Tibial artery (tissue), 4 donors: ENCODE results near the gene C14orf132.

Experiments used
- DNase-seq, 2 donors: peaks; one replicate each; pipeline ENCODE4 v3.0.0-alpha.2; 2019
- H3K27ac ChIP-seq, 2 donors: fragments of 200-600 bp; sonication (generic) in 1 of 2; 1 replicate in 1 of 2; 2 replicates in 1 of 2; pipeline ENCODE4 v1.5.1; 2018 to 2019; ENCODE audit warnings: mild to moderate bottlenecking in 1 of 2
- H3K27me3 ChIP-seq, 2 donors: fragments of 200-600 bp; sonication (generic) in 1 of 2; one replicate each; pipeline versions ENCODE4 v1.5.1 to v1.6.0; 2016 to 2019
- H3K36me3 ChIP-seq, 3 donors: fragments of 200-600 bp; sonication (generic) in 2 of 3; one replicate each; pipeline ENCODE4 v1.5.1; 2016 to 2019; ENCODE audit warnings: mild to moderate bottlenecking in 2 of 3
- H3K4me1 ChIP-seq, 4 donors: fragments of 200-600 bp; sonication (generic) in 2 of 4; 1 replicate in 3 of 4; 2 replicates in 1 of 4; pipeline ENCODE4 v1.5.1; 2016 to 2019
- H3K4me3 ChIP-seq, 2 donors: fragments of 200-600 bp; sonication (generic) in 1 of 2; 1 replicate in 1 of 2; 2 replicates in 1 of 2; pipeline ENCODE4 v1.5.1; 2018 to 2019; ENCODE audit warnings: mild to moderate bottlenecking in 2 of 2
- H3K9me3 ChIP-seq, 3 donors: fragments of 200-600 bp; sonication (generic) in 1 of 3; one replicate each; pipeline ENCODE4 v1.5.1; 2016 to 2019
- CTCF ChIP-seq, 2 experiments: fragments of 200-600 bp in 1 of 2; fragments of 450-650 bp in 1 of 2; IDR thresholded peaks; one replicate each; pipeline ENCODE4 v1.5.1; 2017 to 2019; ENCODE audit warnings: antibody characterized with exemption in 2 of 2, mild to moderate bottlenecking in 1 of 2, moderate library complexity in 1 of 2
- intact Hi-C: fragments of 100-400 bp; cut with DNase I; formaldehyde crosslinking; loops from one replicate; pipeline ENCODE4 v1.15.0; 2023; ENCODE audit warnings: low total_unique reads

C14orf132 gene

DNA sequence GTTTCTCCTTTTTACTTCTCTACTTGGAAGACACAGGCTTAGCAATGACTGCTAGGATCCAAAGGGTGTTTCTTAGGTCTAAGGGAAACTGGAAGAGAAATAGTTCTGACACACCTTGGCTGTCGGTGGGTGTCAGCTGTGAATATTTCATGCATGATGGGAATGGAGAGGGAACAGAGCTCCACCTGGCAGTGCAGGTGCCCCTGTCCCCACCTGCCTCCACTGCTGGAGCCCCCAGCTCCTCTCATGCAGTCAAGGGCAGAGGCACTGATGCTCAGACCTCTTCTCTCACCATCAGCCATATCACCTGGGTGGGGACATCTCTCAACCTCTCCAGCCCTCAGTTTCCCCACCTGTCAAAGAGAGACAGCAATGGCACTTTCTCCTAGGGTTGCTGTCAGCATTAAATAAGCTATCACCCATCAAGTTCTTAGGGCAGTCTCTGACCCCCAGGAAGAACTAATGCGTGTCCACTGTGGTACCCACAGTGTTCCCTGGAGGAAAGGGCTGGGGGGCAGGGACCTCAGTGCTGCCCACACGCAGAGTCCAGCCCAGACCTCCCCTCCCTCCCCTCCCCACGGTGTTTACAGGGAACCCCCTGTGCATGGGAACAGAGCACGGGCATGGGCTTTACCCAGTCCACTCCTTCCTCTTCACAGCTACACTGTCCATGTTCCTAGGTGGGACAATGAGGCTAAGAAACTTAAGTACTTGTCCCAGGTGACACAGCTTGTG lies 69.1 kb downstream of the C14orf132 start:
- no peak overlapping the region for H3K4me3 ChIP-seq
- H3K9me3 ChIP-seq: no peaks in the 10 kb centered on the region
- no peak for DNase-seq
- no peak overlapping the region for H3K27ac ChIP-seq
- H3K36me3 ChIP-seq: no peaks in the 10 kb centered on the region
- no peaks in the 10 kb centered on the region for H3K4me1 ChIP-seq
- intact Hi-C loops: loop anchor here (10.0 kb wide), 1 partner anchor 167 kb away; no protein-coding TSS in a partner anchor
- no peak for TF ChIP-seq CTCF (IDR thresholded peaks at IDR 0.05)
- peaks cover 0 to 11% of the 10 kb centered on the region in 2 donors for H3K27me3 ChIP-seq

DNA sequence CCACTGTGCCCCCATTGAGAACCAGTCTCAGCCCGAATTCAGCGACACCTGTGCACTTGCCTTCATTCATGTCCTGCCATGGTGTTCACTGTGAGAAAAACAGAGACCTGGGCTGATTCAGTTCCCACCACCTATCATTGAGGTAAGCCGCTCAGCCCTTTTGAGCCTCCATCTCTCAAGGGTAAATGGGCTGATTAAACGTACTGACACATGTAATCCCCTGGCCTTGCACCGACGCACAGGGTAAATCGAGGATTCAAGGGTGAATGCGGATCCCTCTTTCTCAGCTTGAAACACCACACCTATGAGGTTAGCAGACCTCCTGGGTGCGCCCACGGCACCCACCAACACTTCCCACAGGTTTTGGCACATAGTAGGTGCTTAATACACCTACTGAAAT lies 69.7 kb downstream of the C14orf132 start:
- no peaks in the 10 kb centered on the region for H3K36me3 ChIP-seq
- no peak for TF ChIP-seq CTCF (IDR thresholded peaks at IDR 0.05)
- DNase-seq: no peak
- H3K27ac ChIP-seq: no peak overlapping the region
- peaks cover 0 to 11% of the 10 kb centered on the region in 2 donors for H3K27me3 ChIP-seq
- intact Hi-C loops: loop anchor here (10.0 kb wide), 1 partner anchor 166 kb away; no protein-coding TSS in a partner anchor
- H3K4me1 ChIP-seq: no peaks in the 10 kb centered on the region
- no peak overlapping the region for H3K4me3 ChIP-seq
- no peaks in the 10 kb centered on the region for H3K9me3 ChIP-seq

DNA sequence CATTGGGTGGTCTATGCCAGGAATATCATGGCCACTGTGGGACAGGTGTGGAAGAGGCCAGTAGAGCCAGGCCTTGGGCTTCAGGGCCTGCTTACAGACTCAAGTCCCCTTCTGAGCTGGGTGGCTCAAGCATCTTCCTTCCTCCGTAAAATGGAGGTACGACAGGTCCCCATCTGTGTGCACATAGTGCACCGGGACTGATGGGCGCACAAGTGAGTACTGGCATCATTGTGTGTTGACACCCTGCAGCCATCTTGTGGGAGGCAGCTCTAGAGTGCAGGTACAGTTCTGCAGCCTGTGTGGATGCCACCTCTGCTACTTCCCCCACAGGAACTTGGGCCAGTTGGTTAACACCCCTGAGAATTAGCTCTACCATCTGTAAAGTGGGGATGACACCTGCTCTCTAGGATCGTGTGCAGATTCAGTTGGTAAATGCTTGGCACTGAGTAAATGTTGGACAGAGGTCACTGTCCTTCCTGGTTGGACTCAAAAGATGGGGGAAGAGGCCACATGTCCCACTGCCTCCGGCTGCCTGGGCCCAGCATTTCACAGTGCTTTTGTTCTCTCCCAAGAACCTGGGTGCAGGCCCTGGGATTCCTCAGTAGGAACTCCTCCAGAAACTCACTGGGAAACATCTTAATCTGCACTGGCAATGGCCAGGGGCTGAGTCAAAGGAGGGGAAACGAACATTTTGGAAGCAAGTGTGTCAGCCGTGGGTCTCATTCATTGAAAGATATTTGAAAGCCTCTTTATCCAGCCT lies 70.6 kb downstream of the C14orf132 start:
- H3K9me3 ChIP-seq: no peaks in the 10 kb centered on the region
- no peak for DNase-seq
- intact Hi-C loops: loop anchor here (10.0 kb wide), 1 partner anchor 165 kb away; no protein-coding TSS in a partner anchor
- H3K27ac ChIP-seq: no peak overlapping the region
- no peak overlapping the region for H3K4me3 ChIP-seq
- no peaks in the 10 kb centered on the region for H3K4me1 ChIP-seq
- no peak for TF ChIP-seq CTCF (IDR thresholded peaks at IDR 0.05)
- H3K36me3 ChIP-seq: no peaks in the 10 kb centered on the region
- H3K27me3 ChIP-seq: peaks cover 0 to 11% of the 10 kb centered on the region in 2 donors

DNA sequence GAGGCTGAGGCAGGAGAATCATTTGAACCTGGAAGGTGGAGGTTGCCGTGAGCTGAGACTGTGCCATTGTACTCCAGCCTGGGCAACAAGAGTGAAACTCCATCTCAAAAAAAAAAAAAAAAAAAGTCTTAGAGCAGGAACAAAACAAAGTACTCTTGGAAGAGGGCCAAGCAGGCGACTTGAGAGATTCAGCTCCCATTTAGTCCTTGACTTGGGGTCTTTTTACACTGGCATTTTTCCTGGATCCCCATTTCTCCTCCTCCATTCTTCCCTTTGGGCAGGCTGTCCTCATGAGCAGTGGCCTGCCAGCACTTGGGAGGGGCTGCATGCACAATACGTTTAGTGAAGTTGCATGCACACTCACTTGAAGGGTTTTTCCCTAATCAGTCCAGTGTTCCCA lies 72.9 kb downstream of the C14orf132 start:
- intact Hi-C loops: no loop called here
- no peak for DNase-seq
- no peak for TF ChIP-seq CTCF (IDR thresholded peaks at IDR 0.05)
- Histone ChIP-seq H3K4me3 (no peak overlapping the region), H3K27ac (no peak overlapping the region), H3K27me3 (peaks cover 0 to 13% of the 10 kb centered on the region in 2 donors), H3K9me3 (no peaks in the 10 kb centered on the region), H3K36me3 (no peaks in the 10 kb centered on the region), H3K4me1 (no peaks in the 10 kb centered on the region)

GRCh38 chr14:96114002-96114401 lies 74.8 kb downstream of the C14orf132 start:
- Histone ChIP-seq H3K4me3 (no peak overlapping the region), H3K4me1 (no peaks in the 10 kb centered on the region), H3K36me3 (no peaks in the 10 kb centered on the region), H3K9me3 (peaks cover 0 to 6% (median 0%) of the 10 kb centered on the region in 3 donors), H3K27ac (no peak overlapping the region), H3K27me3 (peaks cover 0 to 6% of the 10 kb centered on the region in 2 donors)
- intact Hi-C loops: no loop called here
- DNase-seq: no peak
- no peak for TF ChIP-seq CTCF (IDR thresholded peaks at IDR 0.05)
